Gastroesophageal sphincter (tissue), 2 donors: Measurements from ENCODE around the gene SYCP2L.

Source experiments
- EP300 ChIP-seq: sonication (generic); formaldehyde crosslinking; IDR thresholded peaks from one replicate; pipeline ENCODE4 v1.6.1; 2017; ENCODE audit warnings: antibody characterized with exemption, mild to moderate bottlenecking
- POLR2A ChIP-seq, 2 donors: fragments of 450-650 bp; IDR thresholded peaks; one replicate each; pipeline ENCODE4 v1.6.1; 2017; ENCODE audit warnings: antibody characterized with exemption in 2 of 2, mild to moderate bottlenecking in 2 of 2, moderate library complexity in 1 of 2

- TF ChIP-seq POLR2A (IDR thresholded peaks at IDR 0.05): no peak
- no peak for TF ChIP-seq EP300
Observed at GRCh38 chr6:10933126-10933525, 46.3 kb downstream of the SYCP2L start.
